H9 (cell line): ENCODE measurements around the gene TSPO2. TPM values are rescaled to one million over a fixed set of nuclear protein-coding genes. Genes with fewer than 3 reads are reported as not detected.

ENCODE experiments used
- DNase-seq: peaks from one replicate; pipeline ENCODE4 v3.0.0-alpha.2; 2017
- H2AFZ ChIP-seq: one replicate; pipeline ENCODE4 v1.6.1; 2013; ENCODE audit warnings: mild to moderate bottlenecking, low read length, control low read depth, moderate library complexity
- H2AK5ac ChIP-seq: 2 replicates; pipeline ENCODE4 v1.6.1; 2013; ENCODE audit warnings: low read length, control low read depth, mixed read lengths; ENCODE audit not compliant: insufficient read length
- H2BK120ac ChIP-seq: one replicate; pipeline ENCODE4 v1.6.1; 2013; ENCODE audit warnings: low read depth, mild to moderate bottlenecking, low read length, control low read depth, inconsistent platforms; ENCODE audit not compliant: poor library complexity, severe bottlenecking
- H2BK12ac ChIP-seq: 2 replicates; pipeline ENCODE4 v1.6.1; 2013; ENCODE audit warnings: low read length, control low read depth, mixed read lengths, low read depth; ENCODE audit not compliant: insufficient read length
- H2BK15ac ChIP-seq: 2 replicates; pipeline ENCODE4 v1.6.1; 2013; ENCODE audit warnings: low read depth, low read length, control low read depth
- H2BK20ac ChIP-seq: one replicate; pipeline ENCODE4 v1.6.1; 2013; ENCODE audit warnings: low read depth, mild to moderate bottlenecking, low read length, control low read depth, inconsistent platforms; ENCODE audit not compliant: poor library complexity, severe bottlenecking
- H2BK5ac ChIP-seq: 2 replicates; pipeline ENCODE4 v1.6.1; 2013; ENCODE audit warnings: low read length, control low read depth, mixed read lengths; ENCODE audit not compliant: insufficient read length
- H3K14ac ChIP-seq: 2 replicates; pipeline ENCODE4 v1.6.1; 2013; ENCODE audit warnings: low read length, control low read depth; ENCODE audit not compliant: insufficient read depth
- H3K18ac ChIP-seq: 2 replicates; pipeline ENCODE4 v1.6.1; 2013; ENCODE audit warnings: low read depth, mild to moderate bottlenecking, mixed read lengths, low read length, control low read depth; ENCODE audit not compliant: insufficient read length
- H3K23ac ChIP-seq: 2 replicates; pipeline ENCODE4 v1.6.1; 2013; ENCODE audit warnings: low read length, control low read depth, mixed read lengths, low read depth; ENCODE audit not compliant: insufficient read length
- H3K23me2 ChIP-seq: 2 replicates; pipeline ENCODE4 v1.6.1; 2013; ENCODE audit warnings: low read depth, mild to moderate bottlenecking, mixed read lengths, low read length, control low read depth; ENCODE audit not compliant: insufficient read length, poor library complexity, severe bottlenecking
- H3K27ac ChIP-seq: 2 replicates; pipeline ENCODE4 v1.5.1; 2013; ENCODE audit warnings: low read length, control low read depth, mixed read lengths, low read depth; ENCODE audit not compliant: insufficient read length
- H3K27me3 ChIP-seq: 2 replicates; pipeline ENCODE4 v1.6.1; 2013; ENCODE audit warnings: low read length, control low read depth, inconsistent platforms; ENCODE audit not compliant: insufficient read depth
- H3K4ac ChIP-seq: 2 replicates; pipeline ENCODE4 v1.6.1; 2013; ENCODE audit warnings: low read depth, mild to moderate bottlenecking, control low read depth, inconsistent platforms, low read length, moderate library complexity
- H3K4me1 ChIP-seq: 2 replicates; pipeline ENCODE4 v1.6.1; 2013; ENCODE audit warnings: low read length, control low read depth, inconsistent platforms; ENCODE audit not compliant: insufficient read depth
- H3K4me2 ChIP-seq: 2 replicates; pipeline ENCODE4 v1.6.1; 2013; ENCODE audit warnings: low read length, control low read depth, mixed read lengths; ENCODE audit not compliant: insufficient read length, insufficient read depth
- H3K56ac ChIP-seq: 2 replicates; pipeline ENCODE4 v1.6.1; 2013; ENCODE audit warnings: low read depth, mild to moderate bottlenecking, mixed read lengths, low read length, control low read depth; ENCODE audit not compliant: insufficient read length
- H3K79me1 ChIP-seq: 2 replicates; pipeline ENCODE4 v1.6.1; 2013; ENCODE audit warnings: low read depth, mild to moderate bottlenecking, moderate library complexity, low read length, control low read depth, inconsistent platforms; ENCODE audit not compliant: insufficient read depth, poor library complexity, severe bottlenecking
- H3K79me2 ChIP-seq: 2 replicates; pipeline ENCODE4 v1.6.1; 2013; ENCODE audit warnings: low read length, control low read depth, inconsistent platforms; ENCODE audit not compliant: insufficient read depth
- H3K9ac ChIP-seq: 2 replicates; pipeline ENCODE4 v1.6.1; 2013; ENCODE audit warnings: low read length, control low read depth, mixed read lengths; ENCODE audit not compliant: insufficient read length; ENCODE audit errors: extremely low read depth
- H3K9me3 ChIP-seq: one replicate; pipeline ENCODE4 v1.6.1; 2013; ENCODE audit warnings: low read depth, low read length, inconsistent platforms; ENCODE audit not compliant: control insufficient read depth
- H3T11ph ChIP-seq: one replicate; pipeline ENCODE4 v1.6.1; 2013; ENCODE audit warnings: mild to moderate bottlenecking, low read length, control low read depth, inconsistent platforms
- H4K20me1 ChIP-seq: one replicate; pipeline ENCODE4 v1.6.1; 2013; ENCODE audit not compliant: control insufficient read depth, insufficient read length, insufficient read depth
- H4K5ac ChIP-seq: 2 replicates; pipeline ENCODE4 v1.6.1; 2013; ENCODE audit warnings: low read depth, mild to moderate bottlenecking, mixed read lengths, low read length, control low read depth; ENCODE audit not compliant: insufficient read length
- H4K8ac ChIP-seq: replicated peaks from 2 replicates; pipeline ENCODE4 v1.6.1; 2013; ENCODE audit warnings: low read length, control low read depth, mixed read lengths, low read depth; ENCODE audit not compliant: insufficient read length
- H4K91ac ChIP-seq: 2 replicates; pipeline ENCODE4 v1.6.1; 2013; ENCODE audit warnings: low read depth, mild to moderate bottlenecking, moderate library complexity, mixed read lengths, low read length, control low read depth; ENCODE audit not compliant: insufficient read length
- H3K27ac Mint-ChIP-seq, 3 experiments: 2 replicates in 2 of 3; 3 replicates in 1 of 3; pipeline ENCODE4 v1.8.0; 2020 to 2021; ENCODE audit warnings: mixed read lengths in 3 of 3, mild to moderate bottlenecking in 1 of 3, moderate library complexity in 1 of 3
- H3K27me3 Mint-ChIP-seq: 2 replicates; pipeline ENCODE4 v1.8.0; 2021; ENCODE audit warnings: low read depth, mild to moderate bottlenecking, moderate library complexity, mixed read lengths
- H3K36me3 Mint-ChIP-seq, 3 experiments: 2 replicates in 2 of 3; 3 replicates in 1 of 3; pipeline ENCODE4 v1.8.0; 2020 to 2021; ENCODE audit warnings: low read depth in 3 of 3, mixed read lengths in 3 of 3; ENCODE audit not compliant: insufficient read depth in 1 of 3
- H3K4me1 Mint-ChIP-seq, 2 experiments: 2 replicates each; pipeline ENCODE4 v1.8.0; 2020; ENCODE audit warnings: mixed read lengths in 2 of 2
- H3K4me3 Mint-ChIP-seq, 2 experiments: 2 replicates in 1 of 2; 3 replicates in 1 of 2; pipeline ENCODE4 v1.8.0; 2020 to 2021; ENCODE audit warnings: mild to moderate bottlenecking in 2 of 2, mixed read lengths in 2 of 2, moderate library complexity in 1 of 2
- H3K9me3 Mint-ChIP-seq, 2 experiments: 2 replicates in 1 of 2; 3 replicates in 1 of 2; pipeline ENCODE4 v1.8.0; 2020; ENCODE audit warnings: mild to moderate bottlenecking in 2 of 2, mixed read lengths in 2 of 2, moderate library complexity in 1 of 2
- CTCF ChIP-seq: fragments of 200-600 bp; sonication (generic); conservative IDR thresholded peaks from 3 replicates; pipeline ENCODE4 v1.8.0; 2021; ENCODE audit warnings: antibody characterized with exemption, mild to moderate bottlenecking
- WGBS: extraction: QIAGEN DNeasy Blood & Tissue Kit; methylation state at CpG from one replicate; pipeline ENCODE4 v1.1.7; 2013; ENCODE audit warnings: missing lambda C conversion rate, low lambda C conversion rate, mixed read lengths; ENCODE audit not compliant: insufficient read length; ENCODE audit errors: extremely low coverage; 5-methylcytosine and 5-hydroxymethylcytosine counted together
- total RNA-seq: library from RNA; stranded (reverse); gene quantifications from 2 replicates; pipeline ENCODE4 v1.2.1, GENCODE V29; 2021

Gene TSPO2
- total RNA-seq, 1 experiment from 2014 or later: not detected

GRCh38 chr6:41011673-41012072 lies 30.6 kb upstream of the TSPO2 start:
- no peaks in the 10 kb centered on the region; a peak in 1 of 5 replicates for H3K9me3 Mint-ChIP-seq
- H3T11ph ChIP-seq: no peak overlapping the region
- H3K9me3 ChIP-seq: no peaks in the 10 kb centered on the region
- no peak overlapping the region for H4K8ac ChIP-seq
- peaks cover 2% of the 10 kb centered on the region; the same call in 1 of the 2 replicates for H3K4me1 ChIP-seq
- H2BK5ac ChIP-seq: no peak overlapping the region
- H3K4me2 ChIP-seq: no peak overlapping the region
- H2BK20ac ChIP-seq: no peak overlapping the region
- H3K4me1 Mint-ChIP-seq: peaks cover 2 to 5% of the 10 kb centered on the region in 2 experiments; a peak in 3 of 4 replicates
- no peak overlapping the region for H3K27ac ChIP-seq
- no peaks in the 10 kb centered on the region for H3K27me3 ChIP-seq
- no peak overlapping the region for H3K56ac ChIP-seq
- H3K23me2 ChIP-seq: no peaks in the 10 kb centered on the region
- TF ChIP-seq CTCF: no peak
- H2BK120ac ChIP-seq: no peak overlapping the region
- peaks cover 6% of the 10 kb centered on the region for H3K27me3 Mint-ChIP-seq
- no peak overlapping the region for H2AFZ ChIP-seq
- H3K27ac Mint-ChIP-seq: no peak overlapping the region
- no peak overlapping the region for H3K4ac ChIP-seq
- H2BK12ac ChIP-seq: no peak overlapping the region
- H3K79me2 ChIP-seq: no peaks in the 10 kb centered on the region
- H3K18ac ChIP-seq: no peak overlapping the region
- no peak overlapping the region for H2BK15ac ChIP-seq
- no peak overlapping the region for H4K5ac ChIP-seq
- H2AK5ac ChIP-seq: no peak overlapping the region
- DNase-seq: no peak
- no peak overlapping the region for H3K14ac ChIP-seq
- H4K91ac ChIP-seq: no peak overlapping the region
- H3K4me3 Mint-ChIP-seq: no peak overlapping the region
- no peak overlapping the region for H3K9ac ChIP-seq
- no peaks in the 10 kb centered on the region for H3K36me3 Mint-ChIP-seq
- H3K23ac ChIP-seq: no peak overlapping the region
- WGBS: no CpG with 5 or more reads among the region's 2 CpGs
- no peaks in the 10 kb centered on the region for H4K20me1 ChIP-seq
- H3K79me1 ChIP-seq: no peaks in the 10 kb centered on the region
